Activated naive CD4-positive, alpha-beta T cell treated with Interleukin-2 at 50 U/mL for 16 hours (primary cell): Measurements from ENCODE around the gene XKRX.

ENCODE experiments used
- DNase-seq: peaks from one replicate; pipeline ENCODE4 v3.0.0-alpha.2; 2020

XKRX gene

GRCh38 chrX:100883654-100884053 is 45.1 kb downstream of the XKRX start:
- no peak for DNase-seq

GRCh38 chrX:100880368-100880767 is 48.3 kb downstream of the XKRX start:
- DNase-seq: no peak

- DNase-seq: no peak
Measured at GRCh38 chrX:100874325-100874724, 54.4 kb downstream of the XKRX start, which contains the start of gene NOX1. Gene NOX1 (minus strand): TSS chrX:100874359. CDS start chrX:100874139, 220 bp downstream.

- DNase-seq: no peak
Measured at GRCh38 chrX:100871594-100872560, 56.8 kb downstream of the XKRX start.

- no peak for DNase-seq
Measured at GRCh38 chrX:100870527-100870926, 58.2 kb downstream of the XKRX start.

GRCh38 chrX:100868273-100868672 is 60.4 kb downstream of the XKRX start:
- DNase-seq: no peak

- no peak for DNase-seq
Measured at GRCh38 chrX:100864657-100865391, 63.9 kb downstream of the XKRX start.
